Brain microvascular endothelial cell (primary cell): Measurements from ENCODE around the gene CAPS2.

Experiments
- DNase-seq: peaks from one replicate; pipeline ENCODE4 v3.0.0-alpha.2; 2020
- H3K27ac ChIP-seq: fragments of 250-450 bp; sonication (Bioruptor Pico); 2 replicates; pipeline ENCODE4 v1.5.1; 2020; ENCODE audit warnings: mild to moderate bottlenecking, moderate library complexity
- H3K27me3 ChIP-seq: fragments of 250-450 bp; sonication (Bioruptor Pico); replicated peaks from 2 replicates; pipeline ENCODE4 v1.5.1; 2020; ENCODE audit warnings: mild to moderate bottlenecking
- H3K36me3 ChIP-seq: fragments of 250-450 bp; sonication (Bioruptor Pico); replicated peaks from 2 replicates; pipeline ENCODE4 v1.5.1; 2020; ENCODE audit warnings: mild to moderate bottlenecking
- H3K4me3 ChIP-seq: 2 replicates; pipeline ENCODE4 v1.5.1; 2011; ENCODE audit warnings: low read depth, mild to moderate bottlenecking, control low read depth, low read length, moderate library complexity
- CTCF ChIP-seq: IDR thresholded peaks from 2 replicates; pipeline ENCODE4 v1.5.1; 2011; ENCODE audit warnings: low read depth, mild to moderate bottlenecking, moderate library complexity, low read length, control low read depth, inconsistent platforms; ENCODE audit errors: missing control alignments
- in situ Hi-C: cut with HindIII; loops from 2 replicates; pipeline ENCODE4 v1.10.0; 2017; ENCODE audit warnings: low sequenced_read_pairs, low pct_ligation_motif_present

CAPS2 gene

GRCh38 chr12:75236206-75236605 lies 93.9 kb downstream of the CAPS2 start:
- Histone ChIP-seq H3K27me3 (no peaks in the 10 kb centered on the region), H3K4me3 (no peak overlapping the region), H3K36me3 (no peaks in the 10 kb centered on the region), H3K27ac (no peak overlapping the region)
- TF ChIP-seq CTCF: no peak
- no peak for DNase-seq
- in situ Hi-C loops: no loop called here

GRCh38 chr12:75227132-75227531 lies 103.0 kb downstream of the CAPS2 start:
- H3K36me3 ChIP-seq: no peaks in the 10 kb centered on the region
- DNase-seq: no peak
- no peaks in the 10 kb centered on the region for H3K27me3 ChIP-seq
- H3K27ac ChIP-seq: no peak overlapping the region
- in situ Hi-C loops: no loop called here
- H3K4me3 ChIP-seq: no peak overlapping the region
- no peak for TF ChIP-seq CTCF
